IPS-15b (cell line): Measurements from ENCODE around the gene PLA2G5.

Source experiments
- H3K27me3 ChIP-seq: one replicate; pipeline ENCODE4 v1.6.1; 2013; ENCODE audit warnings: low read length; ENCODE audit not compliant: control insufficient read depth, insufficient read depth
- H3K36me3 ChIP-seq: one replicate; pipeline ENCODE4 v1.6.1; 2013; ENCODE audit warnings: low read length; ENCODE audit not compliant: control insufficient read depth, insufficient read depth
- H3K4me1 ChIP-seq: one replicate; pipeline ENCODE4 v1.6.1; 2013; ENCODE audit warnings: mild to moderate bottlenecking, low read length; ENCODE audit not compliant: control insufficient read depth, insufficient read depth
- H3K4me3 ChIP-seq: one replicate; pipeline ENCODE4 v1.5.1; 2013; ENCODE audit warnings: low read depth, low read length
- H3K9ac ChIP-seq: one replicate; pipeline ENCODE4 v1.6.1; 2013; ENCODE audit warnings: low read depth, mild to moderate bottlenecking, low read length
- H3K9me3 ChIP-seq: one replicate; pipeline ENCODE4 v1.6.1; 2013; ENCODE audit warnings: mild to moderate bottlenecking, low read length; ENCODE audit not compliant: control insufficient read depth, insufficient read depth

Gene PLA2G5

DNA sequence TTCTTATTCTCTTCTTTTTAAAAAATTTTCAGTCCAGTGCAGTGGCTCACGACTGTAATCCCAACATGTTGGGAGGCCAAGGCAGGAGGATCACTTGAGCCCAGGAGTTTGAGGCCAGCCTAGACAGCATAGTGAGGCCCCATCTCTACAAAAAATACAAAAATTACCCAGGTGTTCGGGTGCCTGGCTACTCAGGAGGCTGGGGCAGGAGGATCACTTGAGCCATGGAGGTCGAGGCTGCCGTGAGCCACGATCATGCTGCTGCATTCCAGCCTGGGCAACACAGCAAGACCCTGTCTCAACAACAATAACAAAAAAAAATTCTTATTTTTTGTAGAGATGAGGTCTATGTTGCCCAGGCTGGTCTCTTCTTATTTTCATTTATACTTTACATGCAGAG lies 41.5 kb downstream of the PLA2G5 start:
- no peaks in the 10 kb centered on the region for H3K9me3 ChIP-seq

GRCh38 chr1:20112279-20113000 lies 42.4 kb downstream of the PLA2G5 start:
- H3K9ac ChIP-seq, result no peak overlapping the region
- no peaks in the 10 kb centered on the region for H3K36me3 ChIP-seq
- no peaks in the 10 kb centered on the region for H3K27me3 ChIP-seq
- H3K4me3 ChIP-seq, result no peak overlapping the region
- H3K4me1 ChIP-seq, result no peaks in the 10 kb centered on the region
- no peaks in the 10 kb centered on the region for H3K9me3 ChIP-seq

More for the DNA sequence above, 41.5 kb downstream of the PLA2G5 start:
- Histone ChIP-seq H3K4me3 (no peak overlapping the region), H3K4me1 (no peaks in the 10 kb centered on the region), H3K27me3 (no peaks in the 10 kb centered on the region), H3K36me3 (no peaks in the 10 kb centered on the region), H3K9ac (no peak overlapping the region)

GRCh38 chr1:20114021-20114648 lies 44.1 kb downstream of the PLA2G5 start:
- Histone ChIP-seq H3K27me3 (no peaks in the 10 kb centered on the region), H3K9ac (no peak overlapping the region), H3K4me1 (no peaks in the 10 kb centered on the region), H3K36me3 (no peaks in the 10 kb centered on the region), H3K9me3 (no peaks in the 10 kb centered on the region), H3K4me3 (no peak overlapping the region)

GRCh38 chr1:20115479-20115878 lies 45.5 kb downstream of the PLA2G5 start:
- Histone ChIP-seq H3K36me3 (no peaks in the 10 kb centered on the region), H3K27me3 (no peaks in the 10 kb centered on the region), H3K4me1 (no peaks in the 10 kb centered on the region), H3K4me3 (no peak overlapping the region), H3K9ac (no peak overlapping the region), H3K9me3 (no peaks in the 10 kb centered on the region)

GRCh38 chr1:20115916-20116315 lies 45.9 kb downstream of the PLA2G5 start:
- Histone ChIP-seq H3K4me3 (no peak overlapping the region), H3K36me3 (no peaks in the 10 kb centered on the region), H3K4me1 (no peaks in the 10 kb centered on the region), H3K27me3 (no peaks in the 10 kb centered on the region), H3K9me3 (no peaks in the 10 kb centered on the region), H3K9ac (no peak overlapping the region)

GRCh38 chr1:20117236-20117635 lies 47.2 kb downstream of the PLA2G5 start:
- Histone ChIP-seq H3K4me3 (no peak overlapping the region), H3K4me1 (no peaks in the 10 kb centered on the region), H3K36me3 (no peaks in the 10 kb centered on the region), H3K9me3 (no peaks in the 10 kb centered on the region), H3K9ac (no peak overlapping the region), H3K27me3 (peaks cover 3% of the 10 kb centered on the region)

DNA sequence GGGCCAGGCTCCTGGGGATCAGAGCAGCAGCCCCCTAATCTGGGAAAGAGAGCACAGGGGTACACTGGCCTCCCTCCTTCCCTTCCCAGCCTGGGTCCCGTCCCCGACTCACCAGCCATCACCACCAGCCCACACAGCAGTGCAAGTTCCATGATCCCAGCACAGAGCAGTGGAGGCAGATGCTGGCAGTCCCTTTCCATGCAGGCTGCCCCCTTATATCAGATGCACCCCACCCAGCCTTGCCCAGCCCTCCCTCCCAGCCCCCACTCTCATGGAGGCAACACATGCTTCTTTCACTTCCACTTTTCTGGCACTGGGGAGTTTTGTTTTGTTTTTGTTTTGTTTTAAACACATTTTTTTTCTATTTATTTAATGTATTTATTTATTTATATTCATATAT lies 49.4 kb downstream of the PLA2G5 start, which contains the start of gene PLA2G2D:
Gene PLA2G2D (minus strand): TSS at position 190 of the 400 bp plus-strand sequence. CDS start 38 bp downstream, at position 152.
- Histone ChIP-seq H3K4me3 (no peak within 1 kb of the TSS), H3K27me3 (peaks cover 3% of the 10 kb centered on the region), H3K9me3 (no peaks in the 10 kb centered on the region), H3K4me1 (no peaks in the 10 kb centered on the region), H3K36me3 (no peaks in the 10 kb centered on the region), H3K9ac (no peak within 1 kb of the TSS)

DNA sequence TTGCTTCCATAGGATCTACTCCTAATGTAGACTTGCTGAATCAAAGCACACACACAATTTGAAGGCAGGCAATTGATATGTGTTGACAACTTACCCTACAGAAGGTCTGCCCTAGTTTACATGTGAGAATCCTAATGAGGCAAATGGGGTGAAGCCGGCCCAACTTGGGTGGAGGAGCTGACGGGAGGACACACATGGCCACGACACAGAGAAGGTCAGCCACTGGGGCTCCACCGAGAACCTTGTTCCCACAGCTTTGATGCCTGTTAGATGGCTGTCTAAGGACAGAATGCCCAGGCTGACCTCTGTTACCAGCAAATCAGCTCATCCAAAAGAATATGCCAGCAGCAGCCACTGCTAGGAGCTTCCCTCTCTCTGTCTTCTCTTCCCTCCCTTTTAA lies 50.8 kb downstream of the PLA2G5 start:
- no peak overlapping the region for H3K9ac ChIP-seq
- H3K9me3 ChIP-seq, result no peaks in the 10 kb centered on the region
- H3K27me3 ChIP-seq, result peaks cover 3% of the 10 kb centered on the region
- H3K4me1 ChIP-seq, result no peaks in the 10 kb centered on the region
- H3K4me3 ChIP-seq, result no peak overlapping the region
- H3K36me3 ChIP-seq, result no peaks in the 10 kb centered on the region

GRCh38 chr1:20123722-20124455 lies 53.9 kb downstream of the PLA2G5 start:
- H3K4me3 ChIP-seq, result no peak overlapping the region
- H3K9me3 ChIP-seq, result no peaks in the 10 kb centered on the region
- H3K4me1 ChIP-seq, result no peaks in the 10 kb centered on the region
- H3K9ac ChIP-seq, result no peak overlapping the region
- H3K27me3 ChIP-seq, result peaks cover 3% of the 10 kb centered on the region
- H3K36me3 ChIP-seq, result no peaks in the 10 kb centered on the region

GRCh38 chr1:20124456-20125057 lies 54.6 kb downstream of the PLA2G5 start:
- no peak overlapping the region for H3K9ac ChIP-seq
- no peaks in the 10 kb centered on the region for H3K4me1 ChIP-seq
- H3K36me3 ChIP-seq, result no peaks in the 10 kb centered on the region
- peaks cover 3% of the 10 kb centered on the region for H3K27me3 ChIP-seq
- H3K4me3 ChIP-seq, result no peak overlapping the region
- no peaks in the 10 kb centered on the region for H3K9me3 ChIP-seq

GRCh38 chr1:20125100-20125499 lies 55.1 kb downstream of the PLA2G5 start:
- H3K4me1 ChIP-seq, result no peaks in the 10 kb centered on the region
- H3K9me3 ChIP-seq, result no peaks in the 10 kb centered on the region
- H3K4me3 ChIP-seq, result no peak overlapping the region
- peaks cover 3% of the 10 kb centered on the region for H3K27me3 ChIP-seq
- H3K36me3 ChIP-seq, result no peaks in the 10 kb centered on the region
- H3K9ac ChIP-seq, result no peak overlapping the region
